Stimulated activated CD8-positive, alpha-beta memory T cell treated with anti-CD3 and anti-CD28 coated beads, Interleukin-2, amount 100 ng/mL, for 48 hours (primary cell): ENCODE data around the gene DAGLA.
"Not testable (repeated sequence)": the region's sequence is repeated elsewhere in the genome, so short reads cannot be mapped to it uniquely, and the experiment has no call there.

Source experiments
- DNase-seq, 2 donors: peaks; one replicate each; pipeline ENCODE4 v3.0.0-alpha.2; 2020; ENCODE audit warnings: low read depth in 2 of 2

DAGLA gene, protein sequence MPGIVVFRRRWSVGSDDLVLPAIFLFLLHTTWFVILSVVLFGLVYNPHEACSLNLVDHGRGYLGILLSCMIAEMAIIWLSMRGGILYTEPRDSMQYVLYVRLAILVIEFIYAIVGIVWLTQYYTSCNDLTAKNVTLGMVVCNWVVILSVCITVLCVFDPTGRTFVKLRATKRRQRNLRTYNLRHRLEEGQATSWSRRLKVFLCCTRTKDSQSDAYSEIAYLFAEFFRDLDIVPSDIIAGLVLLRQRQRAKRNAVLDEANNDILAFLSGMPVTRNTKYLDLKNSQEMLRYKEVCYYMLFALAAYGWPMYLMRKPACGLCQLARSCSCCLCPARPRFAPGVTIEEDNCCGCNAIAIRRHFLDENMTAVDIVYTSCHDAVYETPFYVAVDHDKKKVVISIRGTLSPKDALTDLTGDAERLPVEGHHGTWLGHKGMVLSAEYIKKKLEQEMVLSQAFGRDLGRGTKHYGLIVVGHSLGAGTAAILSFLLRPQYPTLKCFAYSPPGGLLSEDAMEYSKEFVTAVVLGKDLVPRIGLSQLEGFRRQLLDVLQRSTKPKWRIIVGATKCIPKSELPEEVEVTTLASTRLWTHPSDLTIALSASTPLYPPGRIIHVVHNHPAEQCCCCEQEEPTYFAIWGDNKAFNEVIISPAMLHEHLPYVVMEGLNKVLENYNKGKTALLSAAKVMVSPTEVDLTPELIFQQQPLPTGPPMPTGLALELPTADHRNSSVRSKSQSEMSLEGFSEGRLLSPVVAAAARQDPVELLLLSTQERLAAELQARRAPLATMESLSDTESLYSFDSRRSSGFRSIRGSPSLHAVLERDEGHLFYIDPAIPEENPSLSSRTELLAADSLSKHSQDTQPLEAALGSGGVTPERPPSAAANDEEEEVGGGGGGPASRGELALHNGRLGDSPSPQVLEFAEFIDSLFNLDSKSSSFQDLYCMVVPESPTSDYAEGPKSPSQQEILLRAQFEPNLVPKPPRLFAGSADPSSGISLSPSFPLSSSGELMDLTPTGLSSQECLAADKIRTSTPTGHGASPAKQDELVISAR

DNA sequence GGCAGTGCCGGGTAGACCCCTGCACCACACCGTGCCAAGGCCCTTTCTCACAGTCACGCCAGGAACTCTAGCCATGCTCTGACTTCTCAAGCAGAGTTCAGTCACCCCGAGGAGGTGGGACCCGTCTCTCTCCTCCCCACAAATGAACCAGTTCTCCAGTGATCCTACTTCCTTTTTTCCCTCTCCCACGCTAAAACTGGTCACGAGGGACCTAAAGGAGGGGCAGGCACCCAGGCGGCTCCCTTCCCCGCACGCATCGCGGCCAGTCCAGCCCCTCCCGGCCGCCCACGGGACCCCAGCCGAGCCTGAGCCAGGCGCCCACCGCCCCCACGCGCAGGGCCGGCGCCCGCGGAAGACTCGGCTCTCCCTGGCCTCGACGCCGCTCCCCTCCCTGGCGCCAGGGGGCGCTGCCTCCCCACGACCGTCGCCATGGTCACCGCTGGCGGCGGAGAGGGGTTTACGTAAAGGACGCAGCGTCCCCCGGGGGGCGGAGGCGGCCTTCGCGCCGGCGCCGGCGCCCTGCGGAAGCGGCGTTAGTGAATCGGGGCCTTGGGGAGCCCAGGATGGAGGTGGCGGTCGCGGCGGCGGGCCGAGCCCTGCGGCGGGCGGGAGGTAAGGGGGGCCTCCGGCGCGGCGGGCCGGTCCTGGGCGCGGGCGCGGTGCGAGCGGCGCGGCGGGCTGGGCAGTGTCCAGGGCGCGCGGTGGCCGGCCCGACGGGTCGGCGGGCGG lies at the start of gene DAGLA:
Gene DAGLA, plus strand, starts transcription at position 499 of the 729 bp plus-strand sequence. CDS start 39,765 bp downstream, outside the sequence.
- DNase-seq, result peak; percentile 58 to 67

DNA sequence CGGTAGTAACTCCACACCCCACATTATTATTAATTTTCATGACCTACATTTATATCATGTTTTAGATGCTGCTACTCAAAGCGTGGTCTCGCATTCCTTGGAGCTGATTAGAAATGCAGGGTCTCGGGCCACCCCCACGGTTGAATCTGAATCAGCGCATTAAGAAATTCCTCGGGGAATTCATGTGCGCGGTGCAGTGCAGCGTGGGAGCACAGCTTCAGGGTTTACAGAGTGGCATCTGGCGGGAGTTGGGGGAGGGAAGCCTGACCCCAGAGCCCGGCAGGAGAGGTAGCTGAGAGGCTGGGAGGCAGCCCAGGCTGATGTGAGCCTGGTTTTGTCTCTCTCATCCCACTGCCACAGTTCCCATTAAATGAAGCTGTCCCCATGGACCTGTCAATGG lies 48.1 kb upstream of the DAGLA start:
- DNase-seq, result no peak

DNA sequence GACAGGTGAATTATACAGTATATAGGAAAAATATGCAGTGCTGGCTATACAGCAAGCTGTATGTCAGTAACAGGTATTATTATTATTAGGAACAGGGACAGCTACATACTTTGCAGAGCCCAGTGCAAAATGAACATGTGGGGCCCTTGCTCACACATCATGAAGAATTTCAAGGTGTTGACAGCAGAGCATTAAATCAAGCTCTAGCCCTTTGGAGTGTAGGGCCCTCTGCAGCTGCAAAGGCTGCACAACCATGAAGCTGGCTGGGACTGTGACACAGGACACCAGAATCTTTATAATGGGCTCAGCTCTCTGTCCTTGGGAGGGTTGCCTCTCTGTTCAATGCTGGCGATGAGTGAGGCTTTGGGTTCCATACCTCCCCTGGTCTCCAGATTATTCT lies 44.9 kb upstream of the DAGLA start:
- no peak for DNase-seq

DNA sequence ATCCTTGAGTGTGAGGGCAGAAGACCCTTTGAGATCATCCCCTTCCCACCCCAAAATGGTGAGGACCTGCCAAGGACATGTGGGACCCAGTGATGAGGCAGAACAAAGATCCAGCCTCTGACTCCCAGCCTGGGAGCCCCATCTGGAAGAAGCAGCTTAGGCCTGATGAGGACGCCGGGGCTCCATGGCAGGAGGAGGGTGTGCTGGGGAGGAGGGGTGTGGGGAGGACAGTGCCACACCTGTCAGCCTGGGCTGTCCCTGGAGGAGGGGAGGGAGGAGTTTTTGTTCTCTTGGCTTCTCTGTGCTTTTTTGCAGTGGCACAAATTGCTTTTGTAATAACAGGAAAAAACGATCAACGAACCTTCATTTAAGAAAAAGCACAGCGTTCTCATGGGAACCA lies 44.4 kb upstream of the DAGLA start:
- DNase-seq, result no peak

DNA sequence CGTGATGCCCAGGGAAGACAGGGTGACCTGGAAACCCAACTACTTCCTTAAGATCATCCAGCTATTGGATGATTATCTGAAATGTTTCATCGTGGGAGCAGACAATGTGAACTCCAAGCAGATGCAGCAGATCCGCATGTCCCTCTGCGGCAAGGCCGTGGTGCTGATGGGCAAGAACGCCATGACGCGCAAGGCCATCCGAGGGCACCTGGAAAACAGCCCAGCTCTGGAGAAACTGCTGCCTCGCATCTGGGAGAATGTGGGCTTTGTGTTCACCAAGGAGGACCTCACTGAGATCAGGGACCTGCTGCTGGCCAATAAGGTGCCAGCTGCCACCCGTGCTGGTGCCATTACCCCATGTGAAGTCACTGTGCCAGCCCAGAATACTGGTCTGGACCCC lies 43.5 kb upstream of the DAGLA start:
- no peak for DNase-seq

DNA sequence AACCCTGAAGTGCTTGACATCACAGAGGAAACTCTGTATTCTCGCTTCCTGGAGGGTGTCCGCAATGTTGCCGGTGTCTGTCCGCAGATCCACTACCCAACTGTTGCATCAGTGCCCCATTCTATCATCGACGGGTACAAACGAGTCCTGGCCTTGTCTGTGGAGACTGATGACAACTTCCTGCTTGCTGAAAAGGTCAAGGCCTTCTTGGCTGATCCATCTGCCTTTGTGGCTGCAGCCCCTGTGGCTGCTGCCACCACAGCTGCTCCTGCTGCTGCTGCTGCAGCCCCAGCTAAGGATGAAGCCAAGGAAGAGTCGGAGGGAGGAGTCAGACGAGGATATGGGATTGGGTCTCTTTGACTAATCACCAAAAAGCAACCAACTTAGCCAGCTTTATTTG lies 42.9 kb upstream of the DAGLA start:
- DNase-seq, result no peak

DNA sequence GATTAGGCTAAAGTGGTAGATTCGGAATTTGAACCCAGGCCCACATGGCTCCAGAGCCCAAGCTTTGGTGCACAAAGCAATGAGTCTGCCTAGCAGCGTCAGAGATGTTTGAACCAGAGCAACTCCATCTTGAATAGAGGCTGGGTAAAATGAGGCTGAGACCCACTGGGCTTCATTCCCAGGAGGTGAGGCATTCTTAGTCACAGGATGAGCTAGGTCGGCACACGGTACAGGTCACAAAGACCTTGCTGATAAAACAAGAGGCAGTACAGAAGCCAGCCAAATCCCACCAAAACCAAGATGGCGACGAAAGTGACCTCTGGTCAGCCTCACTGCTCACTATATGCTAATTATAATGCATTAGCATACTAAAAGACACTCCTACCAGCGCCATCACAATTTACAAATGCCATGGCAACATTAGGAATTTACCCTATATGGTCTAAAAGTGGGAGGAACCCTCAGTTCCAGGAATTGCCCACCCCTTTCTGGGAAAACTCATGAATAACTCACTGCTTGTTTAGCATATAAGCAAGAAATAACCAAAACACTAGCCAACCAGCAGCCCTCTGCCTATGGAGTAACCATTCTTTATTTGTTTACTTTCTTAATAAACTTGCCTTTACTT lies 40.3 kb upstream of the DAGLA start:
- no peak for DNase-seq

DNA sequence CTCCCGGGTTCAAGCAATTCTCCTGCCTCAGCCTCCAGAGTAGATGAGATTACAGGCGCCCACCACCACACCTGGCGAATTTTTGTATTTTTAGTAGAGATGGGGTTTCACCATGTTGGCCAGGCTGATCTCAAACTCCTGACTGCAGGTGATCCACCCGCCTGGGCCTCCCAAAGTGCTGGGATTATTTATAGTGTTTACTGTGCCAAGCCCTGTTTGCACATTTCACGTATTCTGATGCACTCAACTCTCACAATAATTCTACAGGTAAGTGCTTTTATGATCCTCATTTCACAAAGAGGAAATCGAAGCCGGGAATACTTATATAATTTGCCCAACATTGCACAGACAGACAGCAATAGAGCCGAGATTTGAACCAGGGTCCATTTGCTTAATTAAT lies 38.0 kb upstream of the DAGLA start:
- DNase-seq, result no peak

DNA sequence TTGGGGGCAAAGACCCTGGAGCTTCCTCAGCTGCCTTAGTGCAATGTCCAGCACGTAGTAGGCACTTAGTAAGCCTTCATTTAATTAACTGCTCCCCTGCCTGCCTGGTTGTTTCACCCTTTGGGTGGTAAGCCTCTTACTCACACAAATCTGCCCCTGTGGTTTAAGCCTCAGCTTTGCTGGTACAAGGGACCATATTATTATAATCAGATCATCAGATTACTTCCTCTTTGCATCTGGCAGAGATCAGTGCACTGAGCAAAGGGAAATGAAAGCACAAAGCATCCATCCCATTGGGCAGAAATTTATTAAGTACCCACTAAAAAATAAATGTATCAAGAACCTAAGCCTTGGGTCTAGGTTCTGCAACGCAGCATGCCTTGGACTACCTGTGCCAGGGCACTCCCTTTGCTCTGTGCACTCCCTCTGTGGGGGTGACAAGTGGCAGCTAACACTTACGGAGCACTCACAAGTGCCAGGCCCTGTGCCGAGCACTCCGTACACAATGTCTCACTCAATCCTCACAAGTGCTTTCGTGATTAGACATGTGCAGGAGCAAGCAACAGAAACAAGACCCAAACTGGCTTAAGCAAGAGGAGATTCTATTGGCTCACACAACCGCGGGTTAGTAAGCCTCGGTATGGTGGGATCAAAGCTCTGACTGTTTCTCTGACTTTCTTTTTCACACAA lies 34.9 kb upstream of the DAGLA start:
- no peak for DNase-seq

DNA sequence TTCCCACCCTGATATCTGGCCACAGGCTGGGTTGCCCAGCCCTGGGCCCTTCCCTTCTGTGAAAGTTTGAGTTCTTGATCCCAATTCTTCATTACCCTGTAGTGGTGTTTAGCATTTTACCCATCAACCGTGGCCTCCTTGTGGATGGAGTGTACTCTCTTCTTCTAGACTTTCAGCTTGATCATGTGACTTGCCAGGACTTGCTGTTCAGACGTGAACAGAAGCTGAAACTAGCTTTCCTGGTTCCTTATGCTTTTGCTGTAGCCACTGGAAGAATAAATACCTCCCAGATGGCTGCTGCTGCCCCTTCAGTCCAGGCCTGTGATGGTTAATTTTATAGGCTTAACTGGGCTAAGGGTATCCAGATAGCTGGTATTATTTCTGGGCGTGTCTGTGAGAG lies 32.7 kb upstream of the DAGLA start:
- DNase-seq, result no peak

DNA sequence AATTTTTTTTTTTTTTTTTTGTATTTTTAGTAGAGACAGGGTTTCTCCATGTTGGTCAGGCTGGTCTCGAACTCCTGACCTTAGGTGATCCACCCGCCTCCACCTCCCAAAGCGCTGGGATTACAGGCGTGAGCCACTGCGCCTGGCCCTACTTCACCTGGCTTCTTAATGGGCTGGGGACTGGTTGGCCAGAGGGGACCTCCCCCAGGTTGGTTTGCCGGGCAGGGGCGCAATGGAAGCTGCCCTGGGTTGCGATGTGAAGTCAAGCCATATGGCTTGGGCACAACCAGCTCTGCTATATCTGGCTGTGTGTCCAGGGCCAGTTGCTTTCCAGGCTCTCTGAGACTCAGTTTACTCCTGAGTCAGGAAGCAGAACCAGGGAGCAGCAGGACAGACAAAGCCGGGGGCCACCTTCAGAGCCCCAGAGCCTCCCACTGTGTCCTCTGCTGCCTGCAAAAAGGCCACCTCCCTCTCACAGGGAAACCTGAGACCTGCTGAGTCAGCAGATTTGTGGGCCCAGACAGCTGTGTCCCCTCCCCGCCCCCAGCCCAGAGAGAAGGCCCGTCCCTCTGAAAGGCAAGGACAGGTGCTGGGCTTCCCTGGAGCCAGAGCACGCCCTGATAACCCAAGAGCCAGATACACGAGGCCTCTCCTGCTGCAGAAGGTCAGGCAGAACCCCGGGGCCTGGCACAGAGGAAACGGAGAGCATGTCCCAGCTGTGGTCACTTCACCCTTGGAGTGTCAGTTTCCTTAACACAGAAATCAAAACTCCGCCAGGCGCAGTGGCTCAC lies 29.2 kb upstream of the DAGLA start:
- DNase-seq, result no peak

DNA sequence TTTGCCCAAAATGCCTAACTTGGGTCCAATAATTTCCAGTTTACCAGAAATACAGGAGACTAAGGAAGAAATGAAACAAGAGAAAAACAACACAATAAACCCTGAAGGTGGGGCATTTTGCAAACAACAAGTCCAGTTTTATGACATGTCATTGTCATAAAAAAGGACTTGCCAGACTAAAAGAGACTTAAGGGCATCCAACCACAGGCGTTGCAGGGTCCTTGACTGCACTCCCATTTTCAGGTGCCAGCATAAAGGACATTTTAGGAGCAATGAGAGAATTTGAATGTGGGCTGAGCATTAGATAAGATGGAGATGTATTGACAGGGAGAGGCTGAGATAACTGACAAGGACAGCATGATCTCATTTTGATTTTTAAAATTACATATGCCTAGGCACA lies 28.1 kb upstream of the DAGLA start:
- no peak for DNase-seq

DNA sequence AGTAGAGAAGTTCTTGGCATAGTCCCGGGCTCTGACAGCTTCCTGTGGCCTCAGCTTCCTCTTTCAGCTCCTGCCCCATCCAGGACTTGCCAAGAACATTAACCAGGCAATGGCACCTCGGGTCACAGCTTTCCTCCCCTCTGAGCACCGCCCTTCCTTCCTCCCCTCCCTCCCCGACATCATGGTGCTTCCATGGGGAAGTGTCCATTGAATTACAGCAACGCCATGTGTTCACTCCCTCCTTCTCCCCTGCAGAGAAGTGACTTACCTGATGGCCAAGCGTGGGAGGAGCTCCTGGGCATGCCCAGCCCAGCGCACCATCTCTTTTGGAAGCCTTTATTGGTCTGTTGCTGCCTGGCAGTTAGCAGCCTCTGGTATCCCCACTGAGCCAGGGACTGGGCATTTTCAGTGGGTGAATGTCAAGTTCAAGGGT lies 25.8 kb upstream of the DAGLA start:
- DNase-seq, result no peak

DNA sequence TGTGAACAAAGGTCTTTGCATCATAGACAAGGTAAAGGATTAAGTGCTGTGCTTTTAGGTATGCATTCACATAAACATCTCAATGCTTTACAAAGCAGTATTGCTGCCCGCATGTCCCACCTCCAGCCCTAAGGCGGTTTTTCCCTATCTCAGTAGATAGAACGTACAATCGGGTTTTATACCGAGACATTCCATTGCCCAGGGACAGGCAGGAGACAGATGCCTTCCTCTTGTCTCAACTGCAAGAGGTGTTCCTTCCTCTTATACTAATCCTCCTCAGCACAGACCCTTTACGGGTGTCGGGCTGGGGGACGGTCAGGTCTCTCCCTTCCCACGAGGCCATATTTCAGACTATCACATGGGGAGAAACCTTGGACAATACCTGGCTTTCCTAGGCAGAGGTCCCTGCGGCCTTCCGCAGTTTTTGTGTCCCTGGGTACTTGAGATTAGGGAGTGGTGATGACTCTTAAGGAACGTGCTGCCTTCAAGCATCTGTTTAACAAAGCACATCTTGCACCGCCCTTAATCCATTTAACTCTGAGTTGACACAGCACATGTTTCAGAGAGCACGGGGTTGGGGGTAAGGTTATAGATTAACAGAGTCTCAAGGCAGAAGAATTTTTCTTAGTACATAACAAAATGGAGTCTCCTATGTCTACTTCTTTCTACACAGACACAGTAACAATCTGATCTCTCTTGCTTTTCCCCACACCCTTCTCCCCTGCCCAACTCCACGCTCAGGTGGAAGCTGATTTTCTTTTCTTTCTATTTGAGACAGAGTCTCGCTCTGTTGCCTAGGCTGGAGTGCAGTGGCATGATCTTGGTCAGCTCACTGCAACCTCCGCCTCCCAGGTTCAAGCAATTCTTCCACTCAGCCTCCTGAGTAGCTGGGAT lies 24.7 kb upstream of the DAGLA start:
- DNase-seq, result not testable (repeated sequence)

DNA sequence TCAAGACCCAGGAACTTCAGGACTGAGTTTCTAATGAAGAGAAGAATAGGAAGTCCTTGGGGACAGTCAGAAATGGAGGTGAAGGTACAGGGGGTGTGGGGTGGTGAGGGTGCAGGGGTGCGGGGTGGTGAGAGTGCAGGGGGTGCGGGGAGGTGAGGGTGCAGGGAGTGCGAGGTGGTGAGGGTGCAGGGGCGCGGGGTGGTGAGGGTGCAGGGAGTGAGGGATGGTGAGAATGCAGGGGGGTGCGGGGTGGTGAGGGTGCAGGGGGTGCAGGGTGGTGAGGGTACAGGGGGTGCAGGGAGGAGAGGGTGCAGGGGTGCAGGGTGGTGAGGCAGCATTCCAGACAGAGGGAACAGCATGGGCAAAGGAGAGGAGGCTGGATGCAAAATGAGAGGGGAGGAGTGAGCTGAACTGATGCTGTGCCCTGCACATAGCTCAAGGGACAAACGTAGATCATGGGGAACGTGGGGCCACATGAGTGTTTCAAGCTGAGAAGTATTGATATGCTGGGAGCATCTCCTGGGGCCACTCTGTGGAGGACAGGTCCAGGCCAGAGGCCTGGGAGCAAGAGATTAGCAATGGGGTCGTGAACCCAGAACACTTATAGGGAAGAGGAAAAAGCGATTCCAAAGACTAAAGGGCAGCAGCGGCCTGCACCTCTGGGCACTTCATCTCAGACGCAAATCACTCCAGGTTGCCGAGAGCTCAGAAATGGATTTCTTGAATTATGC lies 23.7 kb upstream of the DAGLA start:
- no peak for DNase-seq

DNA sequence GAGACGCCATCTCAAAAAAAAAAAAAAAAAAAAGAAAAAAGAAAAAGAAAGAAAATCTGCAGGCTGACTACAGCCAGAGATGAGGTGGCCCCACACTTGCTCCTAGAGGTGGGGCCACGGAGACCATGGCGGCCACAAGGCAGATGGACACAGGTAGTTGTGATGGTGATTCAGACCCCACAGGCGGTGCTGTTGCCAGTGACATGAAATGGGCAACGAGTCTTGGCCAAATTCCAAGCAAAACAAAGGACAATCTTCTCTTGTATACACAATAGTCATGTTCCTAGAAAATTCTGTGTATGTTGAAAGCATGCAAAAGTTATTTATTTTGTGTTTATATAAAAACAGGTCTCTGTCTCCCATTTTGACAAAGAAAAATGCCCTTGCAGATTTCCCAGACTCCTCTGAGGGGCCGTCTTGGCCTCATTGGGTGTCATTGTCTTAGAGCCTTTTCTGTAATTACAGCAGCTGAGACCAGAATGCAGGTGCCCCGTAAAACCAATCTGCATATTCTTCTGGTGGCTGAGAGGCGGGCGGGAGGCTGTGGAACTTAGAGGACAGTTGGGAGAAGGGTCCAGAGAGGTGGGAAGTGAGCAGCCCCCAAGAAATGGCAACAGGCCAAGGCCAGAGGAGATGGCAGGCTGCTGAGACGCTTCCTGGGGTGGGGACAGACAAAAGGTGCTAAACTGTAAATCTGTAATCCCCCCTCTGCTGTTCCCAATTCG lies 22.5 kb upstream of the DAGLA start:
- DNase-seq, result no peak

DNA sequence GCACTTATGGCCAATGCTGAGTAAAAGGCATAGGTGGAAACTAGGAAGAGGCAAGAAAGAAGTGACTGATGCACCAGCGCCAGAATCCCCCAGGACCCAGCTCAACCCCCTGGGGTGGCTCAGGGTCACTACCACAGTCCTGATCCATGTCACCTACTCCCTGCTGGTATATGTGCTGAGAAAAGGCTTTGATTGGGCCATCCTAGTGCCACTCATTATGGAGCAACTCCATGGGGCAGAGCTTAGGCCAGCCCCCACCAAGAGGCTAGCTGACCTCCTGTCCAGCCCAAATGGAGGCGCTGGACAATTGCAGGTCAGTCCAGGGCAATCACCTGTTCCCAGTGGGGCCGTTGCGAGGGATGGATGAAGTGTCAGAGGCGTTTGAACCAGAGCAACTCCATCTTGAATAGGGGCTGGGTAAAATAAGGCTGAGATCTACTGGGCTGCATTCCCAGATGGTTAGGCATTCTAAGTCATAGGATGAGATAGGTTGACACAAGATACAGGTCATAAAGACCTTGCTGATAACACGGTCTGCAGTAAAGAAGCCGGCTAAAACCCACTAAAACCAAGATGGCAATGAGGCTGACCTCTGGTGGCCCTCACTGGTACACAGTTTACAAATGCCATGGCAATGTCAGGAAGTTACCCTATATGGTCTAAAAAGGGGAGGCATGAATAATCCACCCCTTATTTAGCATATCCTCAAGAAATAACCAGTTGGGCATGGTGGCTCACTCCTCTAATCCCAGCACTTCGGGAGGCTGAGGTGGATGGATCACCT lies 20.6 kb upstream of the DAGLA start:
- no peak for DNase-seq
